DND-41 (cell line): ENCODE results near the gene FOXO6.

Experiments used
- EZH2 ChIP-seq: IDR thresholded peaks from 3 replicates; pipeline ENCODE4 v1.6.1; 2012; ENCODE audit warnings: borderline replicate concordance, low read depth, mild to moderate bottlenecking, moderate library complexity, low read length, inconsistent platforms; ENCODE audit not compliant: severe bottlenecking
- TF ChIP-seq, protein P1 (sequence below): IDR thresholded peaks from 2 replicates; pipeline ENCODE4 v1.5.1; 2012; ENCODE audit warnings: borderline replicate concordance, low read length, moderate library complexity, mild to moderate bottlenecking; ENCODE audit not compliant: poor library complexity, severe bottlenecking; ENCODE audit errors: extremely low read depth

GRCh38 chr1:41372600-41372993, 11.4 kb downstream of the FOXO6 start:
- TF ChIP-seq, protein P1, sequence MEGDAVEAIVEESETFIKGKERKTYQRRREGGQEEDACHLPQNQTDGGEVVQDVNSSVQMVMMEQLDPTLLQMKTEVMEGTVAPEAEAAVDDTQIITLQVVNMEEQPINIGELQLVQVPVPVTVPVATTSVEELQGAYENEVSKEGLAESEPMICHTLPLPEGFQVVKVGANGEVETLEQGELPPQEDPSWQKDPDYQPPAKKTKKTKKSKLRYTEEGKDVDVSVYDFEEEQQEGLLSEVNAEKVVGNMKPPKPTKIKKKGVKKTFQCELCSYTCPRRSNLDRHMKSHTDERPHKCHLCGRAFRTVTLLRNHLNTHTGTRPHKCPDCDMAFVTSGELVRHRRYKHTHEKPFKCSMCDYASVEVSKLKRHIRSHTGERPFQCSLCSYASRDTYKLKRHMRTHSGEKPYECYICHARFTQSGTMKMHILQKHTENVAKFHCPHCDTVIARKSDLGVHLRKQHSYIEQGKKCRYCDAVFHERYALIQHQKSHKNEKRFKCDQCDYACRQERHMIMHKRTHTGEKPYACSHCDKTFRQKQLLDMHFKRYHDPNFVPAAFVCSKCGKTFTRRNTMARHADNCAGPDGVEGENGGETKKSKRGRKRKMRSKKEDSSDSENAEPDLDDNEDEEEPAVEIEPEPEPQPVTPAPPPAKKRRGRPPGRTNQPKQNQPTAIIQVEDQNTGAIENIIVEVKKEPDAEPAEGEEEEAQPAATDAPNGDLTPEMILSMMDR, result no peak
- no peak for TF ChIP-seq EZH2
